K562 (cell line): ENCODE measurements around the gene POP7. TPM values are rescaled to one million over a fixed set of nuclear protein-coding genes. Genes with fewer than 3 reads are reported as not detected.
A peak's percentile ranks its signal among the peaks of the same experiment; 100 is the strongest.

ENCODE experiments used
- CREB1 ChIP-seq, 2 experiments: sonication (generic) in 1 of 2; formaldehyde crosslinking in 1 of 2; IDR thresholded peaks; 2 replicates each; pipeline versions ENCODE4 v1.6.1 to v1.8.0; 2012 to 2022; ENCODE audit warnings: inconsistent platforms in 1 of 2, mild to moderate bottlenecking in 1 of 2, missing genetic modification reagents in 1 of 2, moderate library complexity in 1 of 2
- HMG20B ChIP-seq: fragments of 250-450 bp; sonication (Bioruptor Pico); IDR thresholded peaks from 2 replicates; pipeline ENCODE4 v1.5.0; 2021; ENCODE audit warnings: mild to moderate bottlenecking
- KDM4B ChIP-seq, 2 experiments: fragments of 450-650 bp in 1 of 2; sonication (generic) in 1 of 2; IDR thresholded peaks; 2 replicates each; pipeline ENCODE4 v1.6.1; 2016 to 2017; ENCODE audit warnings: borderline replicate concordance in 2 of 2, antibody characterized with exemption in 1 of 2, low read depth in 1 of 2, mild to moderate bottlenecking in 1 of 2
- NEUROD1 ChIP-seq: fragments of 150-350 bp; IDR thresholded peaks from 2 replicates; pipeline ENCODE4 v1.6.1; 2014; ENCODE audit warnings: borderline replicate concordance, low read length, low read depth; ENCODE audit not compliant: partially characterized antibody
- PKNOX1 ChIP-seq: fragments of 450-650 bp; IDR thresholded peaks from 2 replicates; pipeline ENCODE4 v1.6.1; 2016
- ZBED1 ChIP-seq: IDR thresholded peaks from 2 replicates; pipeline ENCODE4 v1.6.1; 2014
- ZC3H11A ChIP-seq: IDR thresholded peaks from 2 replicates; pipeline ENCODE4 v1.6.1; 2012; ENCODE audit warnings: low read depth, low read length, improper control_type of control experiment
- ZEB2 ChIP-seq: fragments of 450-650 bp; IDR thresholded peaks from 2 replicates; pipeline ENCODE4 v1.6.1; 2016
- ZFP91 ChIP-seq: sonication (generic); formaldehyde crosslinking; IDR thresholded peaks from 2 replicates; pipeline ENCODE4 v1.8.0; 2022; ENCODE audit warnings: mild to moderate bottlenecking, missing genetic modification reagents
- ZFPM2 ChIP-seq: fragments of 250-450 bp; sonication (Bioruptor Pico); IDR thresholded peaks from 2 replicates; pipeline ENCODE4 v1.5.1; 2022; ENCODE audit warnings: mild to moderate bottlenecking
- ZMIZ1 ChIP-seq, 2 experiments: fragments of 150-350 bp in 1 of 2; IDR thresholded peaks; 2 replicates each; pipeline ENCODE4 v1.6.1; 2012 to 2016; ENCODE audit warnings: low read depth in 2 of 2, low read length in 2 of 2, mild to moderate bottlenecking in 1 of 2, moderate library complexity in 1 of 2
- ZNF589 ChIP-seq: fragments of 200-800 bp; sonication (Bioruptor generic); IDR thresholded peaks from 2 replicates; pipeline ENCODE4 v1.6.1; 2016; ENCODE audit warnings: low read depth, missing genetic modification characterization, missing compliant biosample characterization
- ZNF707 ChIP-seq: fragments of 250-450 bp; sonication (Bioruptor Pico); conservative IDR thresholded peaks from 2 replicates; pipeline ENCODE4 v1.8.0; 2022; ENCODE audit warnings: inconsistent platforms, mild to moderate bottlenecking, moderate library complexity
- polyA plus RNA-seq, 8 experiments: library from polyadenylated mRNA; depleted of rRNA in 4 of 8; stranded (reverse) in 5 of 8; unstranded in 3 of 8; fragments of >200 nt; fragmentation: Nextera tagmentation in 2 of 8; fragmentation: Illumina TruSeq in 1 of 8; extraction: Ambion mirVana in 2 of 8; extraction: Trizol in 1 of 8; gene quantifications; 2 replicates each; pipeline versions ENCODE4 v1.2.1 to v1.2.3, GENCODE V29; 2011 to 2014; ENCODE audit warnings: inconsistent platforms in 1 of 8, missing spikeins in 1 of 8
- total RNA-seq, 7 experiments: library from RNA; depleted of rRNA in 6 of 7; stranded (reverse); fragments of >200 nt in 6 of 7; fragmentation: Illumina TruSeq in 2 of 7; extraction: Trizol in 2 of 7; gene quantifications; 2 replicates each; pipeline versions ENCODE4 v1.2.1 to v1.2.3, GENCODE V29; 2011 to 2021; ENCODE audit warnings: low replicate concordance in 1 of 7
- TF ChIP-seq, protein P1 (sequence below): fragments of 450-650 bp; IDR thresholded peaks from 2 replicates; pipeline ENCODE4 v1.6.1; 2014; ENCODE audit warnings: low read depth, mild to moderate bottlenecking, moderate library complexity, borderline replicate concordance
- TF ChIP-seq, protein P2 (sequence below): sonication (generic); formaldehyde crosslinking; IDR thresholded peaks from 2 replicates; pipeline ENCODE4 v1.8.1; 2023; ENCODE audit warnings: mild to moderate bottlenecking, missing genetic modification reagents, moderate library complexity
- TF ChIP-seq, protein P3 (sequence below): fragments of 450-650 bp; formaldehyde crosslinking; IDR thresholded peaks from 2 replicates; pipeline ENCODE4 v1.4.0; 2022; ENCODE audit warnings: missing genetic modification characterization

POP7 gene
- total and polyA plus RNA-seq, 9 of the 15 experiments (the other 6 are each of a cell fraction or from before 2014, with no cell fraction given) = 11.5 to 163 (median 68.9) TPM

GRCh38 chr7:100673302-100673941, 32.5 kb upstream of the POP7 start, which contains the start of gene GNB2 (continued):
- TF ChIP-seq ZFP91 (CRISPR knock-in tag) = 0 out of 2 replicates have a peak, but pooled peaks have one; percentile 58
- no peak for TF ChIP-seq HMG20B (CRISPR knock-in tag)
- TF ChIP-seq, protein P1, sequence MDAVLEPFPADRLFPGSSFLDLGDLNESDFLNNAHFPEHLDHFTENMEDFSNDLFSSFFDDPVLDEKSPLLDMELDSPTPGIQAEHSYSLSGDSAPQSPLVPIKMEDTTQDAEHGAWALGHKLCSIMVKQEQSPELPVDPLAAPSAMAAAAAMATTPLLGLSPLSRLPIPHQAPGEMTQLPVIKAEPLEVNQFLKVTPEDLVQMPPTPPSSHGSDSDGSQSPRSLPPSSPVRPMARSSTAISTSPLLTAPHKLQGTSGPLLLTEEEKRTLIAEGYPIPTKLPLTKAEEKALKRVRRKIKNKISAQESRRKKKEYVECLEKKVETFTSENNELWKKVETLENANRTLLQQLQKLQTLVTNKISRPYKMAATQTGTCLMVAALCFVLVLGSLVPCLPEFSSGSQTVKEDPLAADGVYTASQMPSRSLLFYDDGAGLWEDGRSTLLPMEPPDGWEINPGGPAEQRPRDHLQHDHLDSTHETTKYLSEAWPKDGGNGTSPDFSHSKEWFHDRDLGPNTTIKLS = peak; percentile 80
- 0 out of 2 replicates have a peak, but pooled peaks have one; percentile 55 for TF ChIP-seq ZC3H11A
- peak; percentile 51; the same call in 1 of the 2 replicates for TF ChIP-seq PKNOX1
- no peak for TF ChIP-seq ZFPM2 (CRISPR knock-in tag)
- TF ChIP-seq NEUROD1 = peak; percentile 28
- peak; percentile 90 for TF ChIP-seq CREB1 (IDR thresholded peaks at IDR 0.05)
- TF ChIP-seq CREB1 (CRISPR knock-in tag; IDR thresholded peaks at IDR 0.05) = peak; percentile 93
- TF ChIP-seq, protein P2, sequence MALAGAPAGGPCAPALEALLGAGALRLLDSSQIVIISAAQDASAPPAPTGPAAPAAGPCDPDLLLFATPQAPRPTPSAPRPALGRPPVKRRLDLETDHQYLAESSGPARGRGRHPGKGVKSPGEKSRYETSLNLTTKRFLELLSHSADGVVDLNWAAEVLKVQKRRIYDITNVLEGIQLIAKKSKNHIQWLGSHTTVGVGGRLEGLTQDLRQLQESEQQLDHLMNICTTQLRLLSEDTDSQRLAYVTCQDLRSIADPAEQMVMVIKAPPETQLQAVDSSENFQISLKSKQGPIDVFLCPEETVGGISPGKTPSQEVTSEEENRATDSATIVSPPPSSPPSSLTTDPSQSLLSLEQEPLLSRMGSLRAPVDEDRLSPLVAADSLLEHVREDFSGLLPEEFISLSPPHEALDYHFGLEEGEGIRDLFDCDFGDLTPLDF = peak; percentile 83
- TF ChIP-seq ZEB2 = no peak
- peak in 1 of 2 experiments; percentile 91; a peak in 2 of 4 replicates for TF ChIP-seq KDM4B (IDR thresholded peaks at IDR 0.05; ENCODE audit: borderline replicate concordance in 2 of 2, low read depth in 1 of 2)
- TF ChIP-seq, protein P3, sequence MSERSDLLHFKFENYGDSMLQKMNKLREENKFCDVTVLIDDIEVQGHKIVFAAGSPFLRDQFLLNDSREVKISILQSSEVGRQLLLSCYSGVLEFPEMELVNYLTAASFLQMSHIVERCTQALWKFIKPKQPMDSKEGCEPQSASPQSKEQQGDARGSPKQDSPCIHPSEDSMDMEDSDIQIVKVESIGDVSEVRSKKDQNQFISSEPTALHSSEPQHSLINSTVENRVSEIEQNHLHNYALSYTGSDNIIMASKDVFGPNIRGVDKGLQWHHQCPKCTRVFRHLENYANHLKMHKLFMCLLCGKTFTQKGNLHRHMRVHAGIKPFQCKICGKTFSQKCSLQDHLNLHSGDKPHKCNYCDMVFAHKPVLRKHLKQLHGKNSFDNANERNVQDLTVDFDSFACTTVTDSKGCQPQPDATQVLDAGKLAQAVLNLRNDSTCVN (CRISPR knock-in tag) = no peak
- peak; percentile 46; the same call in 1 of the 2 replicates for TF ChIP-seq ZNF589 (CRISPR knock-in tag)
- 0 out of 2 replicates have a peak, but pooled peaks have one; percentile 3 for TF ChIP-seq ZNF707 (CRISPR knock-in tag)
- TF ChIP-seq ZBED1 = peak; percentile 73; the same call in 1 of the 2 replicates
- TF ChIP-seq ZMIZ1 (IDR thresholded peaks at IDR 0.05; ENCODE audit: low read depth in 2 of 2, low read length in 2 of 2) = 0 out of 4 replicates have a peak, but pooled peaks of 1 of the 2 experiments have one; percentile 64
